K562 (cell line): Measurements from ENCODE around the gene CCDC9. TPM values are rescaled to one million over a fixed set of nuclear protein-coding genes. Genes with fewer than 3 reads are reported as not detected.

Experiments used
- CBX2 ChIP-seq: fragments of 200-600 bp; sonication (generic); IDR thresholded peaks from one replicate; pipeline ENCODE4 v1.6.1; 2012; ENCODE audit warnings: mild to moderate bottlenecking, low read length, inconsistent platforms; ENCODE audit not compliant: insufficient read depth, poor library complexity, severe bottlenecking
- CBX5 ChIP-seq: IDR thresholded peaks from 2 replicates; pipeline ENCODE4 v1.6.1; 2014; ENCODE audit warnings: low read depth, borderline replicate concordance
- FOXA3 ChIP-seq, 2 experiments: fragments of 450-650 bp in 1 of 2; sonication (generic) in 1 of 2; formaldehyde crosslinking; IDR thresholded peaks in 1 of 2; conservative IDR thresholded peaks in 1 of 2; 2 replicates each; pipeline versions ENCODE4 v1.4.0 to v1.8.0; 2020 to 2022; ENCODE audit warnings: mild to moderate bottlenecking in 2 of 2, missing genetic modification reagents in 1 of 2
- GABPB1 ChIP-seq: sonication (generic); formaldehyde crosslinking; IDR thresholded peaks from 2 replicates; pipeline ENCODE4 v1.8.0; 2022; ENCODE audit warnings: mild to moderate bottlenecking, missing genetic modification reagents
- HMG20B ChIP-seq: fragments of 250-450 bp; sonication (Bioruptor Pico); IDR thresholded peaks from 2 replicates; pipeline ENCODE4 v1.5.0; 2021; ENCODE audit warnings: mild to moderate bottlenecking
- KLF13 ChIP-seq: fragments of 450-650 bp; IDR thresholded peaks from 2 replicates; pipeline ENCODE4 v1.6.1; 2016; ENCODE audit warnings: missing genetic modification characterization, low read depth, mild to moderate bottlenecking, missing compliant biosample characterization, moderate library complexity, borderline replicate concordance
- LCOR ChIP-seq: sonication (generic); formaldehyde crosslinking; IDR thresholded peaks from 2 replicates; pipeline ENCODE4 v1.8.0; 2022; ENCODE audit warnings: mild to moderate bottlenecking, missing genetic modification reagents
- NCOA2 ChIP-seq, 2 experiments: fragments of 450-650 bp; IDR thresholded peaks; 2 replicates each; pipeline ENCODE4 v1.6.1; 2018; ENCODE audit warnings: mild to moderate bottlenecking in 2 of 2, moderate library complexity in 1 of 2; ENCODE audit not compliant: partially characterized antibody in 2 of 2
- NR3C1 ChIP-seq: sonication (generic); formaldehyde crosslinking; IDR thresholded peaks from 2 replicates; pipeline ENCODE4 v1.8.1; 2022; ENCODE audit warnings: missing genetic modification reagents
- OTX1 ChIP-seq: fragments of 450-650 bp; formaldehyde crosslinking; IDR thresholded peaks from 2 replicates; pipeline ENCODE4 v1.4.0; 2022; ENCODE audit warnings: mild to moderate bottlenecking
- PHTF2 ChIP-seq: fragments of 250-450 bp; sonication (Bioruptor Pico); IDR thresholded peaks from 2 replicates; pipeline ENCODE4 v1.5.0; 2021; ENCODE audit warnings: mild to moderate bottlenecking
- RBBP5 ChIP-seq: fragments of 200-600 bp; sonication (generic); IDR thresholded peaks from 2 replicates; pipeline ENCODE4 v1.6.1; 2012; ENCODE audit warnings: borderline replicate concordance, mild to moderate bottlenecking, low read length, control low read depth, inconsistent platforms; ENCODE audit not compliant: insufficient read depth, poor library complexity, severe bottlenecking
- RBM22 ChIP-seq: fragments of 200-400 bp; formaldehyde crosslinking; IDR thresholded peaks from 2 replicates; pipeline ENCODE4 v1.6.1; 2018; ENCODE audit warnings: low read length, low read depth; ENCODE audit not compliant: poor library complexity, severe bottlenecking
- SLC30A9 ChIP-seq: fragments of 250-450 bp; sonication (Bioruptor Pico); IDR thresholded peaks from 2 replicates; pipeline ENCODE4 v1.8.0; 2022; ENCODE audit warnings: mild to moderate bottlenecking, moderate library complexity
- SMARCA4 ChIP-seq: fragments of 450-650 bp; IDR thresholded peaks from 2 replicates; pipeline ENCODE4 v1.6.1; 2016
- WHSC1 ChIP-seq: IDR thresholded peaks from one replicate; pipeline ENCODE4 v1.6.1; 2012; ENCODE audit warnings: low read length, control low read depth, inconsistent platforms
- ZKSCAN1 ChIP-seq: fragments of 150-350 bp; IDR thresholded peaks from 2 replicates; pipeline ENCODE4 v1.6.1; 2016; ENCODE audit warnings: low read depth, low read length
- ZKSCAN3 ChIP-seq: fragments of 250-450 bp; sonication (Bioruptor Pico); IDR thresholded peaks from 2 replicates; pipeline ENCODE4 v1.4.0; 2020
- ZNF217 ChIP-seq: sonication (generic); formaldehyde crosslinking; IDR thresholded peaks from 2 replicates; pipeline ENCODE4 v1.8.0; 2022; ENCODE audit warnings: mild to moderate bottlenecking, missing genetic modification reagents
- ZNF347 ChIP-seq: fragments of 450-650 bp; formaldehyde crosslinking; IDR thresholded peaks from 2 replicates; pipeline ENCODE4 v1.4.0; 2020; ENCODE audit warnings: low read depth, mild to moderate bottlenecking, moderate library complexity
- ZNF583 ChIP-seq: fragments of 250-450 bp; sonication (Bioruptor Pico); IDR thresholded peaks from 2 replicates; pipeline ENCODE4 v1.4.0; 2020
- ZNF75A ChIP-seq: fragments of 450-650 bp; formaldehyde crosslinking; IDR thresholded peaks from 2 replicates; pipeline ENCODE4 v1.4.0; 2020; ENCODE audit warnings: mild to moderate bottlenecking
- polyA plus RNA-seq, 8 experiments: library from polyadenylated mRNA; depleted of rRNA in 4 of 8; stranded (reverse) in 5 of 8; unstranded in 3 of 8; fragments of >200 nt; fragmentation: Nextera tagmentation in 2 of 8; fragmentation: Illumina TruSeq in 1 of 8; extraction: Ambion mirVana in 2 of 8; extraction: Trizol in 1 of 8; gene quantifications; 2 replicates each; pipeline versions ENCODE4 v1.2.1 to v1.2.3, GENCODE V29; 2011 to 2014; ENCODE audit warnings: inconsistent platforms in 1 of 8, missing spikeins in 1 of 8
- total RNA-seq, 7 experiments: library from RNA; depleted of rRNA in 6 of 7; stranded (reverse); fragments of >200 nt in 6 of 7; fragmentation: Illumina TruSeq in 2 of 7; extraction: Trizol in 2 of 7; gene quantifications; 2 replicates each; pipeline versions ENCODE4 v1.2.1 to v1.2.3, GENCODE V29; 2011 to 2021; ENCODE audit warnings: low replicate concordance in 1 of 7
- TF ChIP-seq, protein P1 (sequence below), 2 experiments: fragments of 450-650 bp; IDR thresholded peaks; 2 replicates each; pipeline ENCODE4 v1.6.1; 2016
- TF ChIP-seq, protein P2 (sequence below): fragments of 250-450 bp; sonication (Bioruptor Pico); IDR thresholded peaks from 2 replicates; pipeline ENCODE4 v1.8.0; 2021; ENCODE audit warnings: moderate library complexity, mild to moderate bottlenecking, inconsistent platforms

The CCDC9 gene
- total and polyA plus RNA-seq, 9 of the 15 experiments (the other 6 are each of a cell fraction or from before 2014, with no cell fraction given), result 0.23 to 38.6 (median 8.4) TPM

DNA sequence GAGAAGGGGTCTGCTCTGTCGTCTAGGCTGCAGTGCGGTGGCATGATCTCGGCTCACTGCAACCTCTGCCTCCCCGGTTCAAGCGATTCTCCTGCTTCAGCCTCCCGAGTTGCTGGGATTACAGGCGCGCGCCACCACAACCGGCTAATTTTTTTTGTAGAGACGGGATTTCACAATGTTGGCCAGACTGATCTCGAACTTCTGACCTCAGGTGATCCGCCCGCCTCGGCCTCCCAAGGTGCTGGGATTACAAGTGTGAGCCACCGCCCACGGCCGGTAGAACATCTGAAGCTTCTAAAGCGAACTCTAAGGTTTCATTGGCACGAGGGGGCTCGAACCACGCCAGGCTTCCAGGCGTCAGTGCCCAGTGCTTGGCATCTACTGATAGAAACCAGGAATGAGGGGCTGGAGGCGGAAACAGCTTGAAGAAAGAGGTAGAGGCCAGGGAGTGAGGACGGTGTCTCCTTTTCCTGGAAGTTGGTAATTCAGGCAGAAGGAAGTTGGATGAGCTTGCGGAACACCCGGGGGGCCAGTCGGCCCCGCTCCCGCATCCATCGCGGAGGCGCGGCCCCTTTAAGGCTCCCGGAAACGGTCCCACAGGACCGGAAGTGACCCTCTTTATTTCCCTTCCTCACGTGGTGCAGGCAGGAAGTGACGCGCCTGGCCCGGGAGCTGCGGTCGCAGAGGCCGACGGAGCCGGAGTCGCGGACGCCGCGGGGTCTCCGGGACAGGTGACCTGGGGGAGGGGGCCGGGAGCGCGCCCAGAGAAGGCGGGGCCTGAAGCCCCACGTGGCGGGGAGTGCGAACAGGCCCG, at the start of gene CCDC9 (continued):
- no peak for TF ChIP-seq OTX1
- no peak for TF ChIP-seq ZNF347 (CRISPR knock-in tag)
- TF ChIP-seq SMARCA4, result no peak
- TF ChIP-seq NCOA2 (IDR thresholded peaks at IDR 0.05; ENCODE audit: partially characterized antibody in 2 of 2), result no peak
- TF ChIP-seq HMG20B (CRISPR knock-in tag), result no peak
- TF ChIP-seq RBM22, result no peak
- peak; percentile 89 for TF ChIP-seq LCOR (CRISPR knock-in tag)
- TF ChIP-seq ZNF75A, result no peak
- TF ChIP-seq GABPB1 (CRISPR knock-in tag), result peak; percentile 96
- TF ChIP-seq FOXA3 (CRISPR knock-in tag; conservative IDR thresholded peaks at IDR 0.05 in 1 of 2, IDR thresholded peaks at IDR 0.05 in 1 of 2), result no peak
- no peak for TF ChIP-seq WHSC1
- TF ChIP-seq KLF13, result no peak
- no peak for TF ChIP-seq NR3C1 (CRISPR knock-in tag)
- no peak for TF ChIP-seq CBX5
- no peak for TF ChIP-seq ZKSCAN3 (CRISPR knock-in tag)
- TF ChIP-seq, protein P1, sequence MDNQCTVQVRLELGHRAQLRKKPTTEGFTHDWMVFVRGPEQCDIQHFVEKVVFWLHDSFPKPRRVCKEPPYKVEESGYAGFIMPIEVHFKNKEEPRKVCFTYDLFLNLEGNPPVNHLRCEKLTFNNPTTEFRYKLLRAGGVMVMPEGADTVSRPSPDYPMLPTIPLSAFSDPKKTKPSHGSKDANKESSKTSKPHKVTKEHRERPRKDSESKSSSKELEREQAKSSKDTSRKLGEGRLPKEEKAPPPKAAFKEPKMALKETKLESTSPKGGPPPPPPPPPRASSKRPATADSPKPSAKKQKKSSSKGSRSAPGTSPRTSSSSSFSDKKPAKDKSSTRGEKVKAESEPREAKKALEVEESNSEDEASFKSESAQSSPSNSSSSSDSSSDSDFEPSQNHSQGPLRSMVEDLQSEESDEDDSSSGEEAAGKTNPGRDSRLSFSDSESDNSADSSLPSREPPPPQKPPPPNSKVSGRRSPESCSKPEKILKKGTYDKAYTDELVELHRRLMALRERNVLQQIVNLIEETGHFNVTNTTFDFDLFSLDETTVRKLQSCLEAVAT (IDR thresholded peaks at IDR 0.05), result no peak; a peak in 1 of 4 replicates
- no peak for TF ChIP-seq SLC30A9 (CRISPR knock-in tag)
- TF ChIP-seq, protein P2, sequence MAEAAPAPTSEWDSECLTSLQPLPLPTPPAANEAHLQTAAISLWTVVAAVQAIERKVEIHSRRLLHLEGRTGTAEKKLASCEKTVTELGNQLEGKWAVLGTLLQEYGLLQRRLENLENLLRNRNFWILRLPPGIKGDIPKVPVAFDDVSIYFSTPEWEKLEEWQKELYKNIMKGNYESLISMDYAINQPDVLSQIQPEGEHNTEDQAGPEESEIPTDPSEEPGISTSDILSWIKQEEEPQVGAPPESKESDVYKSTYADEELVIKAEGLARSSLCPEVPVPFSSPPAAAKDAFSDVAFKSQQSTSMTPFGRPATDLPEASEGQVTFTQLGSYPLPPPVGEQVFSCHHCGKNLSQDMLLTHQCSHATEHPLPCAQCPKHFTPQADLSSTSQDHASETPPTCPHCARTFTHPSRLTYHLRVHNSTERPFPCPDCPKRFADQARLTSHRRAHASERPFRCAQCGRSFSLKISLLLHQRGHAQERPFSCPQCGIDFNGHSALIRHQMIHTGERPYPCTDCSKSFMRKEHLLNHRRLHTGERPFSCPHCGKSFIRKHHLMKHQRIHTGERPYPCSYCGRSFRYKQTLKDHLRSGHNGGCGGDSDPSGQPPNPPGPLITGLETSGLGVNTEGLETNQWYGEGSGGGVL (CRISPR knock-in tag), result no peak
- TF ChIP-seq RBBP5, result peak; percentile 58
- TF ChIP-seq CBX2, result no peak
- TF ChIP-seq ZNF583 (CRISPR knock-in tag), result no peak
- no peak for TF ChIP-seq ZNF217 (CRISPR knock-in tag)
- no peak for TF ChIP-seq PHTF2 (CRISPR knock-in tag)
- peak; percentile 20; the same call in 1 of the 2 replicates for TF ChIP-seq ZKSCAN1
